HepG2 (cell line): Measurements from ENCODE around the gene TOR4A. TPM values are rescaled to one million over a fixed set of nuclear protein-coding genes. Genes with fewer than 3 reads are reported as not detected.

ENCODE experiments used
- ATAC-seq: fragments of 200-7000 bp; cut with Tn5 transposase; 3 replicates; pipeline ENCODE4 v1.9.1; 2020; ENCODE audit warnings: mild to moderate bottlenecking, moderate library complexity
- BruUV-seq: library from RNA; stranded (reverse); fragments of 400-500 nt; replicated peaks from 2 replicates; lab custom pipeline; 2021; lab: Mats Ljungman, UMichigan
- CTCF ChIA-PET: fragments of 300-600 bp; formaldehyde crosslinking; extraction: SDS; loops from one replicate; lab custom pipeline; 2021; ENCODE audit warnings: low total read pairs, inconsistent platforms, low intra/inter-chr PET ratio; lab: Yijun Ruan, JAX
- POLR2A ChIA-PET: fragments of 350-600 bp; sonication (Branson Sonifier 250); formaldehyde crosslinking; loops from one replicate; lab custom pipeline; 2020; ENCODE audit warnings: antibody characterized with exemption, inconsistent platforms; lab: Yijun Ruan, JAX
- DNase-seq: peaks from one replicate; pipeline ENCODE4 v3.0.0-alpha.2; 2015; ENCODE audit warnings: low spot score
- FAIRE-seq: peaks from 3 replicates; lab custom pipeline; 2011; peaks lifted over from hg19 to GRCh38; lab: Jason Lieb, UNC
- H2AFZ ChIP-seq: one replicate; pipeline ENCODE4 v1.6.1; 2011; ENCODE audit warnings: low read length, inconsistent platforms
- H3K27ac ChIP-seq: fragments of 300-600 bp; 3 replicates; pipeline ENCODE4 v1.8.0; 2011; ENCODE audit warnings: mixed run types, mild to moderate bottlenecking, mixed read lengths, low read length, inconsistent platforms; ENCODE audit not compliant: insufficient read depth; ENCODE audit errors: extremely low read length
- H3K27me3 ChIP-seq, 2 experiments: fragments of 200-600 bp in 1 of 2; 2 replicates in 1 of 2; 3 replicates in 1 of 2; pipeline versions ENCODE4 v1.6.0 to v1.8.0; 2011; ENCODE audit warnings: low read length in 2 of 2, mild to moderate bottlenecking in 2 of 2, moderate library complexity in 2 of 2, inconsistent platforms in 1 of 2; ENCODE audit not compliant: insufficient read depth in 2 of 2, control insufficient read depth in 1 of 2
- H3K36me3 ChIP-seq, 2 experiments: fragments of 200-600 bp in 1 of 2; replicated peaks in 1 of 2; 2 replicates in 1 of 2; 3 replicates in 1 of 2; pipeline versions ENCODE4 v1.5.1 to v1.8.0; 2011; ENCODE audit warnings: low read length in 2 of 2, inconsistent platforms in 1 of 2; ENCODE audit not compliant: insufficient read depth in 2 of 2, control insufficient read depth in 1 of 2
- H3K4me1 ChIP-seq: 2 replicates; pipeline ENCODE4 v1.5.1; 2012; ENCODE audit warnings: low read length, inconsistent platforms; ENCODE audit not compliant: insufficient read depth
- H3K4me2 ChIP-seq: 2 replicates; pipeline ENCODE4 v1.6.0; 2011; ENCODE audit warnings: low read depth, low read length, inconsistent platforms
- H3K4me3 ChIP-seq, 3 experiments: fragments of 200-600 bp in 1 of 3; sonication (generic), shearing (Covaris generic) in 1 of 3; replicated peaks in 1 of 3; 2 replicates each; pipeline ENCODE4 v1.5.1; 2011 to 2016; ENCODE audit warnings: low read length in 3 of 3, inconsistent platforms in 2 of 3, low read depth in 2 of 3, mild to moderate bottlenecking in 2 of 3, control low read depth in 1 of 3, mixed read lengths in 1 of 3; ENCODE audit not compliant: insufficient read depth in 1 of 3
- H3K79me2 ChIP-seq: one replicate; pipeline ENCODE4 v1.6.1; 2011; ENCODE audit warnings: low read length, inconsistent platforms; ENCODE audit not compliant: insufficient read depth
- H3K9ac ChIP-seq: 2 replicates; pipeline ENCODE4 v1.6.0; 2011; ENCODE audit warnings: mild to moderate bottlenecking, low read depth, low read length, inconsistent platforms; ENCODE audit not compliant: insufficient read depth
- H3K9me3 ChIP-seq: 2 replicates; pipeline ENCODE4 v1.5.1; 2012; ENCODE audit warnings: mild to moderate bottlenecking, low read length
- H4K20me1 ChIP-seq: 2 replicates; pipeline ENCODE4 v1.6.0; 2011; ENCODE audit warnings: inconsistent platforms, mild to moderate bottlenecking, low read length, moderate library complexity; ENCODE audit not compliant: insufficient read depth
- JDP2 ChIP-seq: sonication (generic); formaldehyde crosslinking; IDR thresholded peaks from 2 replicates; pipeline ENCODE4 v1.8.1; 2022; ENCODE audit warnings: missing genetic modification reagents, borderline replicate concordance
- MZF1 ChIP-seq: sonication (generic); formaldehyde crosslinking; IDR thresholded peaks from 2 replicates; pipeline ENCODE4 v1.8.1; 2023; ENCODE audit warnings: mild to moderate bottlenecking, missing genetic modification reagents, borderline replicate concordance
- SP4 ChIP-seq: sonication (generic); formaldehyde crosslinking; IDR thresholded peaks from 2 replicates; pipeline ENCODE4 v1.8.1; 2023; ENCODE audit warnings: mild to moderate bottlenecking, missing genetic modification reagents
- ZNF616 ChIP-seq: sonication (generic); formaldehyde crosslinking; IDR thresholded peaks from 2 replicates; pipeline ENCODE4 v1.5.0; 2020; ENCODE audit warnings: low read depth, mild to moderate bottlenecking, missing genetic modification reagents
- ZNF770 ChIP-seq: sonication (generic); formaldehyde crosslinking; IDR thresholded peaks from 2 replicates; pipeline ENCODE4 v1.5.0; 2020; ENCODE audit warnings: mild to moderate bottlenecking, missing genetic modification reagents
- ZNF841 ChIP-seq: sonication (generic); formaldehyde crosslinking; IDR thresholded peaks from 2 replicates; pipeline ENCODE4 v1.8.1; 2023; ENCODE audit warnings: missing genetic modification reagents, borderline replicate concordance
- ZSCAN25 ChIP-seq: sonication (generic); formaldehyde crosslinking; IDR thresholded peaks from 2 replicates; pipeline ENCODE4 v1.8.0; 2022; ENCODE audit warnings: mild to moderate bottlenecking, missing genetic modification reagents
- WGBS: methylation state at CpG from one replicate; pipeline ENCODE4 v1.1.6; 2017; ENCODE audit warnings: low lambda C conversion rate; 5-methylcytosine and 5-hydroxymethylcytosine counted together
- in situ Hi-C: cut with HindIII; loops from 2 replicates; pipeline ENCODE4 v1.10.0; 2017; ENCODE audit warnings: low pct_unique_long_range_greater_than_20kb; ENCODE audit not compliant: extremely low pct_ligation_motif_present
- intact Hi-C: fragments of 100-400 bp; cut with micrococcal nuclease; formaldehyde crosslinking; loops from one replicate; pipeline ENCODE4 v1.10.0; 2022; ENCODE audit not compliant: unreplicated experiment
- polyA plus RNA-seq, 8 experiments: library from polyadenylated mRNA; depleted of rRNA in 3 of 8; stranded (reverse) in 7 of 8; unstranded in 1 of 8; fragments of >200 nt; fragmentation: Illumina TruSeq in 4 of 8; extraction: Trizol in 4 of 8; gene quantifications; 2 replicates each; pipeline versions ENCODE4 v1.2.1 to v1.2.3, GENCODE V29; 2011 to 2016; ENCODE audit warnings: low read depth in 4 of 8, missing spikeins in 1 of 8, mixed read lengths in 1 of 8; ENCODE audit not compliant: insufficient read depth in 1 of 8
- total RNA-seq, 5 experiments: library from RNA; depleted of rRNA; stranded (reverse); fragments of >200 nt; fragmentation: Illumina TruSeq; extraction: Trizol; gene quantifications; 2 replicates each; pipeline ENCODE4 v1.2.3, GENCODE V29; 2016; ENCODE audit warnings: low read depth in 1 of 5
- TF ChIP-seq, protein P1 (sequence below): sonication (generic); formaldehyde crosslinking; IDR thresholded peaks from 2 replicates; pipeline ENCODE4 v1.4.0; 2020; ENCODE audit warnings: missing genetic modification reagents, low read depth, mild to moderate bottlenecking, borderline replicate concordance
- TF ChIP-seq, protein P2 (sequence below): sonication (generic); formaldehyde crosslinking; IDR thresholded peaks from 2 replicates; pipeline ENCODE4 v1.4.0; 2020; ENCODE audit warnings: missing genetic modification reagents, borderline replicate concordance
- TF ChIP-seq, protein P3 (sequence below): sonication (generic); formaldehyde crosslinking; IDR thresholded peaks from 2 replicates; pipeline ENCODE4 v1.9.0; 2022; ENCODE audit warnings: missing genetic modification reagents, mild to moderate bottlenecking, borderline replicate concordance

TOR4A gene
- total and polyA plus RNA-seq, 2 of the 13 experiments (the other 11 are each of a cell fraction or from before 2014, with no cell fraction given) = 11.1 to 14.2 TPM

DNA sequence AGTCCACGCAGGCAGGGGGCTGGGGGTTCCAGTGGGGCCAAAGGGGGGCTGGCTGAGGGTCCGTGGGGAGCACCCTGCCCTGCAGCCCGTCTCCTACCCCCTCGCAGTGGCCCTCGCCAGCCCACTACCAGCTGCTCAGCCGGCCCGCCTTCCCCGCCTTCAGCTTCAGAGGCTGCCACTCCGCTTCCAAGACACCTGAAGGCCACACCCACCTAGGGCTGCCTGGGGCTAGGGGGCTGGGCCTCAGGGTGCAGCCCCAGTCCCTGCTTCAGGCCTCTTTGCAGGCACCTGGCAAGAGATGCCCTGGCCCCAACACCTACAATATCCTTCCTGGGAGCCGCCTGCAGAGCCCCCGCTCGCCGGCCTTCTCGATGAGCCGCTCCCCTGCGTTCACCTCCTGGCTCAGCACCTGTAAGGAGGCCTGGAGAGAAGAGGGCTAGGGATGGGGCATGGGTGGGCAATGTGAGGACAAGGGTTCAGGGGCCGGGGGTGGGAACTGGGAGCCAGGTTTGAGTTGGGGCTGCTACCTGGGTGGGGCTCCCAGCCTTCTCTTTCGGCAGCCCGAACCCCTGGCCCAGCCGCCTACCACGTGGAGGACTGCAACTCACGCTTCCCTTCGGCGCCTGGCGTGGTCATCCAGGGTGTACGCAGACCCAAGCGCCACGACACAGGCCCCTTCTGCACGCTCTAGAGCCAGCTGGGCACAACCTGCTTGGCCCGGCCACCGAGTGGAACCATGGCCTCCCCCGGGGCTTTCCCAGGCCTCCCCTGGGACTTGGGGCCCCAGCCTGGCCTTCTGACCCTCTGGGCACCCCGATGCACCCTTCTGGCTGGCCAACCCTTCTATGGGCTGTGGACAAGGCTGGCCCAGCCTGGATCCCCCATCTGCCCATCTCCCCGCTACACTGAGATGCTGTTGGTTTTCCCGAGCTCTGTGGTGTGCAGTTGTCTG, 24.7 kb upstream of the TOR4A start:
- no TSS peak for BruUV-seq
- peak overlapping the region; percentile 79 for H3K4me2 ChIP-seq
- no peak for DNase-seq
- H3K27ac ChIP-seq = peak overlapping the region; percentile 80
- H4K20me1 ChIP-seq = no peaks in the 10 kb centered on the region
- no peak for FAIRE-seq
- H3K4me1 ChIP-seq = peaks cover 77% of the 10 kb centered on the region
- peaks cover 18% of the 10 kb centered on the region for H3K79me2 ChIP-seq
- no peaks in the 10 kb centered on the region for H3K9me3 ChIP-seq
- no peak overlapping the region for H3K9ac ChIP-seq
- in situ Hi-C loops (no loop called here), intact Hi-C loops (no loop called here)
- no peak for ATAC-seq
- POLR2A ChIA-PET = interaction anchor here (0.6 to 14.2 kb wide), 15 partner anchors 10 to 197 kb away, joined by 3 to 317 read pairs (median 6); partner anchors contain the start of genes ANAPC2, ENTPD8, SAPCD2 and SSNA1
- H2AFZ ChIP-seq = no peak overlapping the region
- peak overlapping the region in 2 of 3 experiments; percentile 90 to 91; a peak in 3 of 6 replicates for H3K4me3 ChIP-seq
- CTCF ChIA-PET = no interaction called here
- peaks cover 0 to 3% of the 10 kb centered on the region in 2 experiments; a peak in 1 of 5 replicates for H3K27me3 ChIP-seq
- peaks cover 5 to 6% of the 10 kb centered on the region in 2 experiments; a peak in 3 of 5 replicates for H3K36me3 ChIP-seq
- WGBS = 55% methylated on average over 16 of the region's 35 CpGs
- TF ChIP-seq SP4 (CRISPR knock-in tag) (0 out of 2 replicates have a peak, but pooled peaks have one; percentile 14), ZSCAN25 (CRISPR knock-in tag) (no peak), MZF1 (CRISPR knock-in tag) (no peak), ZNF770 (CRISPR knock-in tag) (no peak), JDP2 (CRISPR knock-in tag) (no peak), ZNF616 (CRISPR knock-in tag) (no peak), ZNF841 (CRISPR knock-in tag) (no peak)
- TF ChIP-seq, protein P1, sequence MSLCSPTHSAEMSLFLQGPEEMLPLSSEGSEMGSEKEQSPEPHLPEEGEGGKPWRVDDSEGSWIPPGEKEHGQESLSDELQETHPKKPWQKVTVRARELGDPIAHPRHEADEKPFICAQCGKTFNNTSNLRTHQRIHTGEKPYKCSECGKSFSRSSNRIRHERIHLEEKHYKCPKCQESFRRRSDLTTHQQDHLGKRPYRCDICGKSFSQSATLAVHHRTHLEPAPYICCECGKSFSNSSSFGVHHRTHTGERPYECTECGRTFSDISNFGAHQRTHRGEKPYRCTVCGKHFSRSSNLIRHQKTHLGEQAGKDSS = 0 out of 2 replicates have a peak, but pooled peaks have one; percentile 10
- TF ChIP-seq, protein P2, sequence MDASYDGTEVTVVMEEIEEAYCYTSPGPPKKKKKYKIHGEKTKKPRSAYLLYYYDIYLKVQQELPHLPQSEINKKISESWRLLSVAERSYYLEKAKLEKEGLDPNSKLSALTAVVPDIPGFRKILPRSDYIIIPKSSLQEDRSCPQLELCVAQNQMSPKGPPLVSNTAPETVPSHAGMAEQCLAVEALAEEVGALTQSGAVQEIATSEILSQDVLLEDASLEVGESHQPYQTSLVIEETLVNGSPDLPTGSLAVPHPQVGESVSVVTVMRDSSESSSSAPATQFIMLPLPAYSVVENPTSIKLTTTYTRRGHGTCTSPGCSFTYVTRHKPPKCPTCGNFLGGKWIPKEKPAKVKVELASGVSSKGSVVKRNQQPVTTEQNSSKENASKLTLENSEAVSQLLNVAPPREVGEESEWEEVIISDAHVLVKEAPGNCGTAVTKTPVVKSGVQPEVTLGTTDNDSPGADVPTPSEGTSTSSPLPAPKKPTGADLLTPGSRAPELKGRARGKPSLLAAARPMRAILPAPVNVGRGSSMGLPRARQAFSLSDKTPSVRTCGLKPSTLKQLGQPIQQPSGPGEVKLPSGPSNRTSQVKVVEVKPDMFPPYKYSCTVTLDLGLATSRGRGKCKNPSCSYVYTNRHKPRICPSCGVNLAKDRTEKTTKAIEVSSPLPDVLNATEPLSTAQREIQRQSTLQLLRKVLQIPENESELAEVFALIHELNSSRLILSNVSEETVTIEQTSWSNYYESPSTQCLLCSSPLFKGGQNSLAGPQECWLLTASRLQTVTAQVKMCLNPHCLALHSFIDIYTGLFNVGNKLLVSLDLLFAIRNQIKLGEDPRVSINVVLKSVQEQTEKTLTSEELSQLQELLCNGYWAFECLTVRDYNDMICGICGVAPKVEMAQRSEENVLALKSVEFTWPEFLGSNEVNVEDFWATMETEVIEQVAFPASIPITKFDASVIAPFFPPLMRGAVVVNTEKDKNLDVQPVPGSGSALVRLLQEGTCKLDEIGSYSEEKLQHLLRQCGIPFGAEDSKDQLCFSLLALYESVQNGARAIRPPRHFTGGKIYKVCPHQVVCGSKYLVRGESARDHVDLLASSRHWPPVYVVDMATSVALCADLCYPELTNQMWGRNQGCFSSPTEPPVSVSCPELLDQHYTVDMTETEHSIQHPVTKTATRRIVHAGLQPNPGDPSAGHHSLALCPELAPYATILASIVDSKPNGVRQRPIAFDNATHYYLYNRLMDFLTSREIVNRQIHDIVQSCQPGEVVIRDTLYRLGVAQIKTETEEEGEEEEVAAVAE (CRISPR knock-in tag) = no peak
- TF ChIP-seq, protein P3, sequence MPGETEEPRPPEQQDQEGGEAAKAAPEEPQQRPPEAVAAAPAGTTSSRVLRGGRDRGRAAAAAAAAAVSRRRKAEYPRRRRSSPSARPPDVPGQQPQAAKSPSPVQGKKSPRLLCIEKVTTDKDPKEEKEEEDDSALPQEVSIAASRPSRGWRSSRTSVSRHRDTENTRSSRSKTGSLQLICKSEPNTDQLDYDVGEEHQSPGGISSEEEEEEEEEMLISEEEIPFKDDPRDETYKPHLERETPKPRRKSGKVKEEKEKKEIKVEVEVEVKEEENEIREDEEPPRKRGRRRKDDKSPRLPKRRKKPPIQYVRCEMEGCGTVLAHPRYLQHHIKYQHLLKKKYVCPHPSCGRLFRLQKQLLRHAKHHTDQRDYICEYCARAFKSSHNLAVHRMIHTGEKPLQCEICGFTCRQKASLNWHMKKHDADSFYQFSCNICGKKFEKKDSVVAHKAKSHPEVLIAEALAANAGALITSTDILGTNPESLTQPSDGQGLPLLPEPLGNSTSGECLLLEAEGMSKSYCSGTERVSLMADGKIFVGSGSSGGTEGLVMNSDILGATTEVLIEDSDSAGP (CRISPR knock-in tag) = 0 out of 2 replicates have a peak, but pooled peaks have one; percentile 10
